NCI-H524 (cell line): ENCODE data around the gene CAMTA1.

ENCODE experiments used
- DNase-seq, 2 experiments: peaks; one replicate each; lab custom pipeline; 2025; lab: John Stamatoyannopoulos, UW

Gene CAMTA1

GRCh38 chr1:7500381-7501083 is 715.3 kb downstream of the CAMTA1 start:
- no peak for DNase-seq

GRCh38 chr1:7501084-7501491 is 715.8 kb downstream of the CAMTA1 start:
- DNase-seq, result no peak

GRCh38 chr1:7501723-7502603 is 716.7 kb downstream of the CAMTA1 start:
- DNase-seq, result no peak

- DNase-seq, result no peak
Observed at GRCh38 chr1:7503691-7504437, 718.6 kb downstream of the CAMTA1 start.

GRCh38 chr1:7504438-7504720 is 719.1 kb downstream of the CAMTA1 start:
- DNase-seq, result no peak

- DNase-seq, result no peak
Observed at GRCh38 chr1:7505094-7505770, 720.0 kb downstream of the CAMTA1 start.

- no peak for DNase-seq
Observed at GRCh38 chr1:7505771-7506453, 720.7 kb downstream of the CAMTA1 start.

- no peak for DNase-seq
Observed at GRCh38 chr1:7506454-7507284, 721.4 kb downstream of the CAMTA1 start.

GRCh38 chr1:7507285-7508019 is 722.2 kb downstream of the CAMTA1 start:
- DNase-seq, result no peak

- no peak for DNase-seq
Observed at GRCh38 chr1:7508052-7508933, 723.0 kb downstream of the CAMTA1 start.

- no peak for DNase-seq
Observed at GRCh38 chr1:7508934-7509519, 723.8 kb downstream of the CAMTA1 start.

- DNase-seq, result no peak
Observed at GRCh38 chr1:7509598-7509997, 724.3 kb downstream of the CAMTA1 start.

GRCh38 chr1:7510389-7510931 is 725.2 kb downstream of the CAMTA1 start:
- no peak for DNase-seq

- DNase-seq, result no peak
Observed at GRCh38 chr1:7511381-7511780, 726.1 kb downstream of the CAMTA1 start.

- no peak for DNase-seq
Observed at GRCh38 chr1:7513081-7513480, 727.8 kb downstream of the CAMTA1 start.

GRCh38 chr1:7515175-7515574 is 729.9 kb downstream of the CAMTA1 start:
- DNase-seq, result no peak

- no peak for DNase-seq
Observed at GRCh38 chr1:7515904-7516303, 730.6 kb downstream of the CAMTA1 start.

GRCh38 chr1:7516341-7516740 is 731.1 kb downstream of the CAMTA1 start:
- DNase-seq, result peak; percentile 7 to 41
